GM12891 (cell line): ENCODE data around the gene FCGR2B.
"Not testable (repeated sequence)": the region's sequence is repeated elsewhere in the genome, so short reads cannot be mapped to it uniquely, and the experiment has no call there.

Experiments used
- DNase-seq: peaks from one replicate; pipeline ENCODE4 v3.0.0; 2011; ENCODE audit warnings: low spot score; ENCODE audit not compliant: insufficient read length
- FAIRE-seq: peaks from 2 replicates; lab custom pipeline; 2011; peaks lifted over from hg19 to GRCh38; lab: Jason Lieb, UNC
- PAX5 ChIP-seq: IDR thresholded peaks from 2 replicates; pipeline ENCODE4 v1.6.1; 2011; ENCODE audit warnings: low read length, moderate library complexity, mild to moderate bottlenecking; ENCODE audit not compliant: insufficient read depth, severe bottlenecking
- POLR2A ChIP-seq: IDR thresholded peaks from 2 replicates; pipeline ENCODE4 v1.6.1; 2011; ENCODE audit warnings: low read depth, low read length, control low read depth
- POLR2AphosphoS5 ChIP-seq: IDR thresholded peaks from 2 replicates; pipeline ENCODE4 v1.6.1; 2011; ENCODE audit warnings: low read depth, low read length, control low read depth
- POU2F2 ChIP-seq: IDR thresholded peaks from 2 replicates; pipeline ENCODE4 v1.6.1; 2011; ENCODE audit warnings: low read depth, mild to moderate bottlenecking, control low read depth, low read length, moderate library complexity
- SPI1 ChIP-seq: IDR thresholded peaks from 2 replicates; pipeline ENCODE4 v1.6.1; 2011; ENCODE audit warnings: low read depth, low read length, control low read depth
- TAF1 ChIP-seq: IDR thresholded peaks from 2 replicates; pipeline ENCODE4 v1.6.1; 2011; ENCODE audit warnings: low read depth, low read length, control low read depth

FCGR2B gene

DNA sequence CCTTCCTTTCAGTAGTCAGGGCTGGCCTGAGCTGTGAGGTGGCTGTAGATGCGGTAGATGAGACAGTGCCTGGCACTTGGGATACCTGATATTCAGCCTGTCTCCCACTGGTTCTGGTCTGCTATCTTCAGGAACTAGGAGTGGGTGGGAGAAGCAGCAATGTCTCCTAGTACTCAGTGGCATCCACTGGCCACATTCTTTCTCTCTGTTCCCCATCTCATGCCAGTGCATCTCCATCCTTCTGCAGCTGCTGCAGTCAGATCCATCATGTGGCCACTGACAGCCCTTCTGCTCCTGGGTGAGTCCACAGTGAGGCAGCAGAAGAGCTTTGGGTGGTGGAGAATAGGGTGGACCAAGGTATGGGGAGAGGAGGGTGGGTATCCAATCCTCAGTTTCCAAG is 59.5 kb downstream of the FCGR2B start:
- FAIRE-seq = no peak
- TF ChIP-seq POU2F2 (no peak), PAX5 (no peak), SPI1 (no peak), POLR2A (no peak), TAF1 (no peak)
- no peak for DNase-seq

DNA sequence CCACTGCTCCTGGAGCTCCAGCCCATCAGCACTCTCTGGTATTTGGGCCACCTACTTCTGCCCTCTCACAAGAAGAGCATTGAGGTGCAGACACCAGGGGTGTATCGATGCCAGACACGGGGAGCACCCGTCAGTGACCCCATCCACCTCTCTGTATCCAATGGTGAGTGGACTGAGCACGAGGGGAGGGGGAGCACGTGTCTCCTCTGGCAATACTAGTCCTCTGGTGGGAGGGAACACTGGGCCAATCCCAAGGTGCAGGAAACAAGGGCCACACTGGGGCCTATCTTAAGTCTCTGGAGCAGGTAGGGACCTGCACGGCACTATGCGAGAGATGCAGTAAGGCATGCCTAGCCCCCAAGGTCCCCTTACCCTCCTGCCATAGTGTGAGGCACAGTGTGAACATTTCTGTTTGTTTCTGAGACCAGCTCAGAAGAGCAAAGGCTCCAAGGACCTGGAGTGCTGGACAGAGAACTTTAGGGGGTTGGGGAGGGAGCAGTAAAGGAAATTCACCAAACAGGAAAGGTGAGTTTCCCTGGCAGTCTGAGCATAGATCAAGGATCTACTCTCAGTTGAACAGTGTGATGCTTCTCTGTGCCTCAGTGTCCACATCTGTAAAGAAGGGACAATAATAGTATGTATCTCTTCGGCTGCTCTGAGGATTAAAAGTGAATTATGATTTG is 60.7 kb downstream of the FCGR2B start:
- DNase-seq (no peak), FAIRE-seq (no peak)
- TF ChIP-seq POLR2AphosphoS5 (no peak), SPI1 (no peak), TAF1 (no peak), POU2F2 (no peak), PAX5 (no peak), POLR2A (no peak)

DNA sequence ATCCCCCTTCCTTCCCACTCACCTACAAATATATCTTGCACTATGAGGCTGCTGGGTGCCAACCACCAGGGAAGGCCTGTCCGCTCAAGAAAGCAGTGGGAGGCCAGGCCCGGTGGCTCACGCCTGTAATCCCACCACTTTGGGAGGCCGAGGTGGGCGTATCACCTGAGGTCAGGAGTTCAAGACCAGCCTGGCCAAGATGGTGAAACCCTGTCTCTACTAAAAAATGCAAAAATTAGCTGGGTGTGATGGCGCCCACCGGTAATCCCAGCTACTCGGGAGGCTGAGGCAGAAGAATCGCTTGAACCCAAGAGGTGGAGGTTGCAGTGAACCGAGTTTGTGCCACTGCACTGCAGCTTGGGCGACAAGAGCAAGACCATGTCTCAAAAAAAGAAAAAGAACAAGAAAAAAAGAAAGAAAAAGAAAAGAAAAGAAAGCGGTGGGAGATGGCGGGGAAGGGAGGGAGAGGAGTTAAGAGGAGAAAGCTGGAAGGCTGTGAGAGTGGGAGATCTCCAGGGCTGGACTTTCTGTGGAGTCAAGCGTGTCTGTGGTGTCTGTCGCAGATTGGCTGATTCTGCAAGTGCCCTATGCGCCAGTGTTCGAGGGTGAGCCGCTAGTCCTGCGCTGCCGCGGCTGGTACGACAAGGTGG is 62.4 kb downstream of the FCGR2B start:
- FAIRE-seq, DNase-seq: not testable (repeated sequence)

DNA sequence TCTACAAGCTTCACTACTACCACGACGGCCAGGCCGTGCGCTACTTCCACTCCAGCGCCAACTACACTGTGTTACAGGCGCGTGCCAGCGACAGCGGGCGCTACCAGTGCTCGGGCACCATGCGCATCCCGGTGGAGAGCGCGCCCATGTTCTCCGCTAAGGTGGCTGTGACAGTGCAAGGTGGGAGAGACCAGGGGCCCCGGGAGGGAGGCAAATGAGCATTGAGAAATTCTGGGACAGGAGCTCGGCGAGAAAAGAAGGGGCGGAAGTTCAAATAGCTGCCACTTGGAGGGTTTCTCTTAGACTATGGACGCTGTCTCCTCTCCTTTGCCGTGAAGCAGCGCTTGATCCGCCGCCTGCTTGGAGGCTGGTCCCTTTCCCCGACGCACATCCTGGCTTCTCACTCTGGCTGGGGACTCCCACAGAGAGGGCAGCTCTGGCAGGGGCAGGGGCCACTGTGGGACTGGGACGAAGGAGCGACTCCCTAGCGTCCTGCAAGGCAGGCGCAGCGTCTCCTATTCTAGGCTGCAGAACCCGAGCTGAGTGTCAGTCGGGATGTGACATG is 63.0 kb downstream of the FCGR2B start:
- FAIRE-seq (peak; percentile 69), DNase-seq (no peak)
- TF ChIP-seq SPI1 (0 out of 2 replicates have a peak, but pooled peaks have one; percentile 14), TAF1 (no peak), POLR2A (peak; percentile 47; the same call in 1 of the 2 replicates), POU2F2 (peak; percentile 70; the same call in 1 of the 2 replicates)

DNA sequence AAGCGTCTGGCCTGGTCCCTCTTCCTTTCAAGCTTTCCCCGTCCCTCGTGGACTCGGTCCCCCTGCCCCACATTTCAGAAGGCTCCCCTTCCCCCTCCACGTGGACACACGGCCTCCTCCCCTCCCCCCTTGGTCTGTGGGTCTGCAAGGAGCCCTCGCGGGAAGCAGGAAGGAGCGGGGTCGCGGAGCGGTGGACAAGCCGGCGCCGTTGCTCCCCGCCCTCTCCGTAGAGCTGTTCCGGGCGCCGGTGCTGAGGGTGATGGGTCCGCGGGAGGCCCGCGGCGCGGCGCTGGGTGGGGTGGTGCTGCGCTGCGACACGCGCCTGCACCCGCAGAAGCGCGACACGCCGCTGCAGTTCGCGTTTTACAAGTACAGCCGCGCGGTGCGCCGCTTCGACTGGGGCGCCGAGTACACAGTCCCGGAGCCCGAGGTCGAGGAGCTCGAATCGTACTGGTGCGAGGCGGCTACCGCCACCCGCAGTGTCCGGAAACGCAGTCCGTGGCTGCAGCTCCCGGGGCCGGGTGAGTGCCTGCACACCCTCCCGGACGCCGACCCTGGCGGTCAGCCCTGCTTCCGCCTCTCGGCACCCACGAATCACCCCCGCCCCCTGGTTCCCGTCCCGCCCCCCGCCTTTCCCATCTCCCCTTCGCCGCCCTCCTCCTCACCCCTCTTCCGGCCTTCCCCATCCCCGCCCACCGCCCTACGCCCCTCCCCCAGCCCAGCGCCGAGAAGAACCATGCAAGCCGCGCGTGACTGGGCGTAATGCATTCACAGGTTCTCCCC is 63.7 kb downstream of the FCGR2B start:
- TF ChIP-seq POLR2A (peak; percentile 89), POU2F2 (peak; percentile 20), PAX5 (no peak), TAF1 (peak; percentile 64), POLR2AphosphoS5 (peak; percentile 81), SPI1 (no peak)
- FAIRE-seq (peak; percentile 87), DNase-seq (peak; percentile 71)

DNA sequence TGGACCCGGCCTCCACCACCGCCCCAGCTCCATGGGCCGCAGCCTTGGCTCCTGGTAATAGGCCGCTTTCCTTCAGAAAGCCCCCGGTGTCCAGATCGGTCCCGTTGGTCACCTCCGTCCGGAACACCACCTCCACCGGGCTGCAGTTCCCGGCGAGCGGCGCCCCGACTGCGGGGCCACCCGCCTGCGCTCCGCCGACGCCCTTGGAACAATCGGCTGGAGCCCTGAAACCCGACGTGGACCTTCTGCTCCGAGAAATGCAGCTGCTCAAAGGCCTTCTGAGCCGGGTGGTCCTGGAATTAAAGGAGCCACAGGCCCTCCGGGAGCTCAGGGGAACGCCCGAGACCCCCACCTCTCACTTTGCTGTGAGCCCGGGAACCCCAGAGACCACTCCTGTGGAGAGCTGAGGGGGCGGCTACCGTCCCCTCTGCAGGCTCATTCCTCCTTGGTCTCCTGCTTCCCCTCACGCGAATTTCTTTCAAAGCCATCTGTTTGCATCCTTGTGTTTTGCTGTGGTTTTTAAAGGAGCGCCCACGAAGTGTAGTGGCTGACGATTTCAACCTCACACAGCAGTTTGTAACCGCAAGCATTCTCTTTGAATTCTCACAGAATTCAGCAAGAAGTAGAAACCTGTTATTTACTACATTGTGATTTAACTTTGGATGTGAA is 64.4 kb downstream of the FCGR2B start:
- no peak for DNase-seq
- TF ChIP-seq SPI1 = no peak
- no peak for TF ChIP-seq POU2F2
- peak; percentile 15 for TF ChIP-seq POLR2AphosphoS5
- 0 out of 2 replicates have a peak, but pooled peaks have one; percentile 2 for TF ChIP-seq POLR2A
- no peak for FAIRE-seq
